Measurements from ENCODE around the gene C17orf50.
A peak's percentile ranks its signal among the peaks of the same experiment; 100 is the strongest.

C17orf50 gene

GRCh38 chr17:35738519-35739133 is 22.1 kb upstream of the C17orf50 start:
- H4K20me1 ChIP-seq = peaks cover 0 to 65% (median 19%) of the 10 kb centered on the region in 11 experiments; a peak in 12 of 22 replicates
- H3K36me3 ChIP-seq = no peaks in the 10 kb centered on the region; a peak in 1 of 22 replicates
- no peak overlapping the region for H3K4me3 ChIP-seq
- H3K4me1 ChIP-seq = peaks cover 0 to 13% (median 11%) of the 10 kb centered on the region in 10 experiments; a peak in 16 of 20 replicates
- H3K4me2 ChIP-seq = peak overlapping the region in 8 of 11 experiments; percentile 3 to 46 (median 24); a peak in 10 of 22 replicates
- H3K27ac ChIP-seq = no peak overlapping the region
- peaks cover 36 to 51% (median 40%) of the 10 kb centered on the region in 11 experiments for H3K27me3 ChIP-seq
- H3K9me3 ChIP-seq (replicated peaks in 1 of 11) = no peaks in the 10 kb centered on the region
- no peak for TF ChIP-seq Cebpa-rat (IDR thresholded peaks at IDR 0.05)
- H3K9ac ChIP-seq = no peak overlapping the region

- Histone ChIP-seq H3K4me1 (peaks cover 0 to 13% (median 10%) of the 10 kb centered on the region in 10 experiments; a peak in 14 of 20 replicates), H3K9me3 (replicated peaks in 1 of 11) (no peaks in the 10 kb centered on the region), H3K27me3 (peaks cover 36 to 55% (median 42%) of the 10 kb centered on the region in 11 experiments)
Observed at GRCh38 chr17:35740216-35740615, 20.5 kb upstream of the C17orf50 start.

DNA sequence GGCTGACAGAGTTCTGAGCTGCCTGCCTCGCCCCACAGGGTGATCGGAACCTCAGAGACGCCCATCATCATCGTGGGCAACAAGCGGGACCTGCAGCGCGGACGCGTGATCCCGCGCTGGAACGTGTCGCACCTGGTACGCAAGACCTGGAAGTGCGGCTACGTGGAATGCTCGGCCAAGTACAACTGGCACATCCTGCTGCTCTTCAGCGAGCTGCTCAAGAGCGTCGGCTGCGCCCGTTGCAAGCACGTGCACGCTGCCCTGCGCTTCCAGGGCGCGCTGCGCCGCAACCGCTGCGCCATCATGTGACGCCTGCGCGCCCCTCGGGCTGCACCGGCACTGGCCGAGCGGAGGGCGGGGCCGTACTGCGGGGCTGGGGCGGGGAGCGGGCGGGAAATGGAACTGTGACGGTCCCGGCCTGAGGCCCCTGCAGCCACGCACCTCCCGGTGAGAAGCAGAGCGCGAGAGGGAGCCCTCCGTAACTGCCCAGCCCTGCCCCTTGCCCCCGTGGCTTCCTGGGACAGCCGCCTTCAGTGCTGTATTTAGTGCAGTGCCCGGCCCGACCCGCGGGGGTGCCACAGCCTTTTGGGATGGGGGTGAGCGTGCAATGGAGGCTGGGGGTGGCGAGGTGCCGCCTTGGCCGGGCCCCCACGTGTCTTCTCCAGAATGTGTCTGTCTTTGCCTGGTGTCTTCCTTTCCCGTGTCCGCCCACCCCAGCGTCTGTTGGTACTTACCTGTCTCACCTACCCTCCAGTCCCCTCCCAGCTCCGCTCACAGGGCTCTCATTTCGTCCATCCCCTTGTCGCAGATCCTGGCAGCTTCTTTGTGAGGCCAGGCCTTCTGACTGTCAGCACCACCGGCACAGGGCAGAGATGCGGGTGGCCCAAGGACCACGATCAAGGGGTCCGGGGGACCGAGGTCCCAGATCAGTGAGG is 19.4 kb upstream of the C17orf50 start:
- H3K36me3 ChIP-seq = no peaks in the 10 kb centered on the region
- H3K9ac ChIP-seq = no peak overlapping the region
- H3K27me3 ChIP-seq = peaks cover 36 to 55% (median 42%) of the 10 kb centered on the region in 11 experiments
- no peaks in the 10 kb centered on the region for H3K9me3 ChIP-seq (replicated peaks in 1 of 11)
- H4K20me1 ChIP-seq = peaks cover 0 to 65% (median 17%) of the 10 kb centered on the region in 11 experiments; a peak in 11 of 22 replicates
- H3K4me2 ChIP-seq = no peak overlapping the region
- peaks cover 0 to 13% (median 10%) of the 10 kb centered on the region in 10 experiments; a peak in 14 of 20 replicates for H3K4me1 ChIP-seq
- TF ChIP-seq Cebpa-rat (IDR thresholded peaks at IDR 0.05) = no peak
- H3K27ac ChIP-seq = no peak overlapping the region
- no peak overlapping the region for H3K4me3 ChIP-seq

More at GRCh38 chr17:35740216-35740615, 20.5 kb upstream of the C17orf50 start:
- TF ChIP-seq Cebpa-rat (IDR thresholded peaks at IDR 0.05) = no peak
- no peak overlapping the region for H3K9ac ChIP-seq
- H4K20me1 ChIP-seq = peaks cover 0 to 59% (median 17%) of the 10 kb centered on the region in 11 experiments; a peak in 11 of 22 replicates
- no peak overlapping the region for H3K27ac ChIP-seq
- H3K4me3 ChIP-seq = no peak overlapping the region
- H3K36me3 ChIP-seq = no peaks in the 10 kb centered on the region
- H3K4me2 ChIP-seq = no peak overlapping the region

DNA sequence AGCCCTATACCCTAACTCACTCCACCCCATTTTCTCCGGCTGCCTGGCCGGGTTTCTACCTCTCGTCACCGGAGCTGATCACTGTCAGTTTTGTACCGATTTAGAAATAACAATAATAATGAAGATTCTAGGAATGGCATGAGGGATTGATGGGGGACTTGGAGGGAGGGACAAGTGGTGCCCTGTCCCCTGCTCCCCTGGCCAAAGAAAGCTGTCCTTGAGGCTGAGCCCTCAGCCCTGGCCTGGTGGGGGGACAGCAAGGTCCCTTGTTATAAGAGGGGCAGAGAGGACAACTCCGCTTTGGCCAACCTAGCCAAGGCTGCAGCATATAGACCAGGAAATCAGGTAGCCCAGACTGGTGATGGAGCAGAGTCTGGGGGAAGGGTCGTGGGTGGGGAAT is 18.2 kb upstream of the C17orf50 start:
- Histone ChIP-seq H3K4me1 (peaks cover 0 to 13% (median 10%) of the 10 kb centered on the region in 10 experiments; a peak in 14 of 20 replicates), H3K27me3 (peaks cover 36 to 55% (median 42%) of the 10 kb centered on the region in 11 experiments)

DNA sequence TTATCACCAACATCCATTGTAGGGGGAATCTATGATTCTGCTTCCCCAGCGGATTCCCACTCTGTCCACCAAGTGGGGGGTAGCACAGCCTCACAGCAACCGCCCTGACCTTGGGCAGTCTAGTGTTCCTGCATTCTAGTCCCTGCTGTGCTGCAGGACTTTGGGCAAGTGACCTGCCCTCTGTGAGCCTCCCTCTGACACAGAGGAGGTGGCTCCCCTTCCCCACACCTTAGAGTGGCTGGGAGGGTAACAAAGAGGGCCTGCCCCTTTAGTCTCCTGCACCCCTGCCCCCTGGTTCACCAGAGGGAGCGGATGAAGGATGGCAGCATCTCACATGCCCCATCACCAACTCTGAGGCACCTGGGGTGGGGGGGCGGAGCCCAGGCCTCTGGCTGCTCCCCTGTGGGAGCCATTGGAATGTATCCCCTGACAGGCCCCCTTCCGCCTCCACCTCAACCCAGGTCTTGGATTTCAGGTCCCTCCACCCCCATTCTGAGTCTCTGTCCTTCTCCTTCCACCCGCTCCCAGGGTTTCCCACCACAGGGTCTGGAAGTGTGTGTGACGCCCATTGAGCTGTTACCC is 17.7 kb upstream of the C17orf50 start:
- TF ChIP-seq Cebpa-rat (IDR thresholded peaks at IDR 0.05) = no peak
- no peak overlapping the region for H3K4me3 ChIP-seq
- no peak overlapping the region for H3K27ac ChIP-seq
- H4K20me1 ChIP-seq = peaks cover 0 to 69% (median 19%) of the 10 kb centered on the region in 11 experiments; a peak in 12 of 22 replicates
- no peak overlapping the region for H3K4me2 ChIP-seq
- no peak overlapping the region for H3K9ac ChIP-seq
- H3K9me3 ChIP-seq (replicated peaks in 1 of 11) = no peaks in the 10 kb centered on the region
- peaks cover 36 to 55% (median 42%) of the 10 kb centered on the region in 11 experiments for H3K27me3 ChIP-seq
- H3K36me3 ChIP-seq = no peaks in the 10 kb centered on the region
- H3K4me1 ChIP-seq = peaks cover 0 to 13% (median 10%) of the 10 kb centered on the region in 10 experiments; a peak in 14 of 20 replicates

More for the DNA sequence above, 18.2 kb upstream of the C17orf50 start:
- Histone ChIP-seq H3K4me3 (no peak overlapping the region), H3K9ac (no peak overlapping the region), H3K27ac (no peak overlapping the region), H3K9me3 (replicated peaks in 1 of 11) (no peaks in the 10 kb centered on the region), H3K36me3 (no peaks in the 10 kb centered on the region), H4K20me1 (peaks cover 0 to 65% (median 17%) of the 10 kb centered on the region in 11 experiments; a peak in 11 of 22 replicates), H3K4me2 (no peak overlapping the region)
- TF ChIP-seq Cebpa-rat (IDR thresholded peaks at IDR 0.05) = no peak

DNA sequence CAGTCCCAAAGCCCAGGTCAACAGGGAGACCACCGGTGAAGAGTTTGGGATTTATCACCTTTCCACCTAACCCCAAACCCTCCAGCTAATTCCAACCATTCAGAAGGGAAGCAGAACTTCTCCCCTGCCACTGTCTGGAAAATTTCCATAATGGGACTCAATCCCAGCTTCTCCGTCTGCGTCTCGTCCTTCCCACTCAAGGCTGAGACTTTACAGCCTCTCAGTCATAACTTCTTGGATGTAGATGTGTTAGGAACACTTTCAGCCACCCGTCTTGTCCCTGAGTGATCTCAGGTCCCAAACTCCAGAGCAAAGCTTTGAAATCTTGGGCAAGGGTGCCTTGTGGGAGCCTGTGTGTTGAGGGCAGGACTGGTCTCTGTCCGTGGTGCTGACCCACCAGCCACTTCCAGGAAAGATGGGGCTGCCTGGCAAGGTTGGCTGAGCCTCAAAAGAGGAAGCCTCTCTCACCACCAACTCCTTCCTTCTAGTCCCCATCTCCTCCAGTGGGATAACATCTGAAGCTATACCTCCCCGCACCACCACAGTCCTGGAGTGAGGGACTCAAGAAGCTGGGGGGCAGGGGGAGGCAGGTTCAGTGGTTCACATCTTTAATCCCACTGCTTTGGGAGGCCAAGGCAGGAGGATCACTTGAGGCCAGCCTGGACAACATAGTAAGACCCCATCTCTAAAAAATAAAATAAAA is 16.9 kb upstream of the C17orf50 start:
- Histone ChIP-seq H3K4me2 (no peak overlapping the region), H3K27me3 (peaks cover 39 to 58% (median 48%) of the 10 kb centered on the region in 11 experiments), H3K36me3 (no peaks in the 10 kb centered on the region), H3K27ac (no peak overlapping the region), H3K9me3 (replicated peaks in 1 of 11) (no peaks in the 10 kb centered on the region), H3K4me1 (peaks cover 0 to 11% (median 5%) of the 10 kb centered on the region in 10 experiments; a peak in 14 of 20 replicates), H3K4me3 (no peak overlapping the region), H3K9ac (no peak overlapping the region), H4K20me1 (peaks cover 0 to 70% (median 20%) of the 10 kb centered on the region in 11 experiments; a peak in 12 of 22 replicates)
- no peak for TF ChIP-seq Cebpa-rat (IDR thresholded peaks at IDR 0.05)

- H3K27ac ChIP-seq = no peak overlapping the region
- H3K4me3 ChIP-seq = no peak overlapping the region
- H3K36me3 ChIP-seq = no peaks in the 10 kb centered on the region
- H3K4me1 ChIP-seq = peaks cover 0 to 5% (median under 1%) of the 10 kb centered on the region in 10 experiments; a peak in 9 of 20 replicates
- TF ChIP-seq Cebpa-rat (IDR thresholded peaks at IDR 0.05) = no peak
- H4K20me1 ChIP-seq = peaks cover 0 to 69% (median 14%) of the 10 kb centered on the region in 11 experiments; a peak in 11 of 22 replicates
- no peaks in the 10 kb centered on the region for H3K9me3 ChIP-seq (replicated peaks in 1 of 11)
- H3K4me2 ChIP-seq = no peak overlapping the region
- H3K27me3 ChIP-seq = peaks cover 49 to 61% (median 56%) of the 10 kb centered on the region in 11 experiments
- H3K9ac ChIP-seq = no peak overlapping the region
Observed at GRCh38 chr17:35744830-35745229, 15.9 kb upstream of the C17orf50 start.

- Histone ChIP-seq H3K27ac (no peak overlapping the region), H3K9me3 (replicated peaks in 1 of 11) (no peaks in the 10 kb centered on the region), H3K9ac (no peak overlapping the region), H3K4me1 (peaks cover 3 to 8% (median 5%) of the 10 kb centered on the region in 10 experiments; a peak in 18 of 20 replicates), H3K27me3 (peaks cover 50 to 61% (median 56%) of the 10 kb centered on the region in 11 experiments), H3K4me3 (no peak overlapping the region), H3K4me2 (no peak overlapping the region), H3K36me3 (no peaks in the 10 kb centered on the region), H4K20me1 (peaks cover 0 to 65% (median 14%) of the 10 kb centered on the region in 11 experiments; a peak in 11 of 22 replicates)
- TF ChIP-seq Cebpa-rat (IDR thresholded peaks at IDR 0.05) = no peak
Observed at GRCh38 chr17:35745246-35745645, 15.4 kb upstream of the C17orf50 start.

All from BLaER1 treated with 17β-estradiol and CSF1 and Interleukin-3, amounts not matched to agents 10 nM and 100 nM (cell line).